GM18873 (cell line): ENCODE results near the gene CA5A.
"Not testable (repeated sequence)": the region's sequence is repeated elsewhere in the genome, so short reads cannot be mapped to it uniquely, and the experiment has no call there.

Experiments
- ATAC-seq: cut with Tn5 transposase; IDR thresholded peaks from one replicate; pipeline ENCODE4 v1.9.1; 2021; ENCODE audit warnings: mild to moderate bottlenecking, moderate library complexity, moderate number of reproducible peaks; ENCODE audit not compliant: unreplicated experiment, low FRiP score

Gene CA5A

DNA sequence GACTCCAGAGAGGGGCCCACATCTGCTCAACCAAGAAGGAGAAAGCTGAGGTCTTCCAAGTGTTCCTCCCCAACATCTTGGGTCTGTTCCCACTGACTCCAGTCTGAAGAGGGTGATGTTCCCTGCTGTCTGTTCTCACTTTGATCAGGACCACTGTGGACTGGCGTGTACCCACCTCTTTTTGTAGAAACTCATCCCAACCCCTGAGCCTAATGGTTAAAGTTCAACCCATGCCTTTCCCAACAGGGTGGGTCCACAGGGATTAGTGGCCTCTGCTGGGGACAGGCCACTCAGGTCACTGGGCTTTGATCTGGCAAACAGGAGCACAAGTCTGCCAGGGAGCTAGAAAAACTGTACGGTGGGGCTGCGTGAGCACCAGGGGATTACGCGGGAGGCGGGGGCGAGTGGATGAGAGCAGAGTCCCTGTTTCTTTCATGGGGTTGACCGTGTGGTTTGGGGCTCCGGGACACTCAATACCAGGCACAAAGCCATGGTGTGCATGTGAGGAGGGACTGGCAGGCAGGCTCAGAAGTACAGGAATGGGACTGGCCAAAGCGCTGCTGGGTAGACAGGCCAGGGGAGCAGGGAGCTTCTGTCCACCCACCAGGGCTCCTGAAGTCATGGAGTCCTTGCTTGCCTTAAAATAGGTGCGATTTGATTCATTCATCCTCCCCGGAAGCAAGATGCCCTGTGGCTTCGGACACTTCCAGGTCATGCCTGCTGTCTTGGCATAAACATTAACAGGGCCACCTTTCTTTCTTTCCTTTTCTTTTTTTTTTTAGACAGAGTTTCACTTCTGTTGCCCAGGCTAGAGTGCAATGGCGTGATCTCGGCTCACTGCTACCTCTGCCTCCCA, at the start of gene CA5A:
CA5A (minus strand) TSS at position 155 of the 856 bp plus-strand sequence; CDS start at position 76, 79 bp downstream.
- no peak for ATAC-seq

DNA sequence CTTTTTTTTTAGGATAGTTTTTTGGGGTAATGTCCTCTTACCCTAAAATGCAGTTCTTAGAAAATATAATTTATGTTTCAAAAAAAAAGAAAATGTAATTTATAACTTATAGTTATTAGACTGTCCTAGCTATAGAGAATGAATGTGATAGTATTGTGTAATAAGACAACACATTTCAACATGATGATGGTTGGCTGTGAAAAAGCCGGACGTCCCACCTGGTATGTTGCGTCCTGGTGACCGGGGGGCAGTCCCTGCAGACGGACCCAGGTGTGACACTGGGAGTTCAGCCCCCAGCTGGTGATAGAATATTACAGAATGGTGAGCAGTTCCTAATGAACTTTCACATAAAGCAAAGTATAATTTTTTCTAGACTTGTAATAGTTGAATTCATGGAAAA, 49.2 kb upstream of the CA5A start:
- not testable (repeated sequence) for ATAC-seq

DNA sequence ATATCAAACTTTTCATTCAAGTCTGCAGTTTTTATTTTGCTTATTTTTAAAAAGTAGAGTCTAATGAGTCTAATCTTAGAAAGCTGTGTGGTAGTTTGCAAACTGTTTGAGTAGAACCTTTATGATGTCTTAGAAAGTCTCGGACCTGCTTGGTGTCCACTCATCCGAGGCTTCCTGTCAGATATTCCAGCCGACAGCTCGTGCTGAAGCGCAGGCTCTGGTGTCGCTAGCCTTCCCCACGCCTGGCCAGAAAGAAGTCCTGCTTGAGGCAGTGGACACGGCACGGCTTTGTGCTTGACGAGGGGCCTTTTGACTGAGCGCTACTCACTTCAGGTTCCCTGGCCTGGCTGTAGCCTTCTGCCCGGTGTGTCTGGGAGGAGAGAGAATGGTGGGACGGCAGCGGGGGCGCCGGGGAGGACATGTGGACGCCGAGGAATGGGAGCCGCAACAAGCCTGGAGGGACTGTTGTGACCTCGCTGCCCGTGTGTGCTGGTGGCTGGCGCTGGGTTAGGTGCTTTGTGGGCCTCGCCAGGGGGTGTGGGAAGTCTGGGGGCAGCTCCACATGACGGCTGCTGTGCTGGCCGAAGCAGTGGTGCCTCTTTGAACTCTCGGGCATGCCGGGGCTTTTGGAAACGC, 48.4 kb upstream of the CA5A start:
- no peak for ATAC-seq

DNA sequence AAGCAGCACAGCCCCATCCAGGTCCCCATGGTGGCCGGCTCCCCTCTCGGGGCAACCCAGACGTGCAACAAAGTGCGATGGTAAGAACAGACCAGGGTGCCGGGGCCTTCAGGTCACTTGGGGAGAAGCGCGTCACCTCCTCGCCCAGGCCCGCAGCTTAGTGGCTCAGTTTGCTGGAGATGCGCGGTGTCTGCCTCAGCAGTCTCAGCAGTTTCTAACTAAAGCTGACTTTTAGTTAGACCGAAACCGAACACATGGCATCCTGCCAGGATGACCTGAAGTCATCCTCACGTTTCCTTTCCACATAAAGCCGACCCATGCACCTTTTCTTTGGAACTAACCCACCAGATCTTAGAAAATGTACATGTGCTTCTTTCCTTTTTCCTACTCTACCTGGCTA, 47.9 kb upstream of the CA5A start:
- ATAC-seq: not testable (repeated sequence)

DNA sequence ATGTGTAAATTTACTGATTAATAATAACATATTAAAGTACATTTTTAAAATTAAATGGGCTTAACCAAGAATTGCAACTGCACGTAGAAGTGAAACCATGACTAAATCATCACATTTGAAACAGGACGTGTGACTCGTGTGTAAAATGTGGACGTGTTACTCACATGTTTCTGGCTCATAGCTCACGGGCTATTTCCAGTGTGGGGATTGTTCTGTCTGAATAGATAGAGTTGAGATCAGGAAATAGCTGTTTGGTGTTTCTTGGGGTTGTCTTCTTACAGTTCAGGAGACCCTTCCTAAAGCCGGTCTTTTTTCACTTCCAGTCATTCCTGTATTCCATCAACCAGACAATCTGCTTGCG, 47.4 kb upstream of the CA5A start:
- not testable (repeated sequence) for ATAC-seq

DNA sequence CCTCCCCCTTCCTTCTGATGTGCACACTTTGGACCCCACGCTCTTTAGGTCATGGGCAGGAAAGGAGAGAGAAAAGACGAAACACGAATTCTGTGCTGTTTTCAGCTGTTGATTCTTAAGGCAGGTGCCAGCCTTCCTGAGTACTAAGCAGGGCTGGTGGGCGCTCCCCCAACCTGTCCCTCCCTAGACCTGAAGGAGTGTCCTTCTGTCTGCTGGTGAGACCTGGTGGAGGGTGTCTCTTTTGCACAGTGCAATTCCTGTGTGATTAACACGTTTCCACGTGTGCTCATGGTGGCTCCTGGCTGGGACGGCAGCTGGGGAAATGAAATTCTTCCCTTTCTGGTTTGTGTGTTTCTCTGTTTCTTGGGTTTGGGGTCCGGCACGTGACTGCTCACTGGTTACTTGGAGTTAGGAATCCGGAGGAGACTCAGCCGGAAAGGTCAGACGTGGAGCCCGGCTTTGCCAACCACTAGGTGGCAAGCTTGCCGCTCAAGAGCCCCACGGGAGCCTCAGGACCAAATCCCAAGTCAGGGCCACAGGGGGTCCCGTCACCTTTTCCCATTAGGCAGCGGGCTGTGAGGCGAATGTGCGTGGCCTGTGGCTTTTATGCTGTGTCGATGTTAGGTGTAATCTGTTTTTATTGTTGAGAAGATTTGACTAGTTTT, 46.9 kb upstream of the CA5A start:
- ATAC-seq: not testable (repeated sequence)

DNA sequence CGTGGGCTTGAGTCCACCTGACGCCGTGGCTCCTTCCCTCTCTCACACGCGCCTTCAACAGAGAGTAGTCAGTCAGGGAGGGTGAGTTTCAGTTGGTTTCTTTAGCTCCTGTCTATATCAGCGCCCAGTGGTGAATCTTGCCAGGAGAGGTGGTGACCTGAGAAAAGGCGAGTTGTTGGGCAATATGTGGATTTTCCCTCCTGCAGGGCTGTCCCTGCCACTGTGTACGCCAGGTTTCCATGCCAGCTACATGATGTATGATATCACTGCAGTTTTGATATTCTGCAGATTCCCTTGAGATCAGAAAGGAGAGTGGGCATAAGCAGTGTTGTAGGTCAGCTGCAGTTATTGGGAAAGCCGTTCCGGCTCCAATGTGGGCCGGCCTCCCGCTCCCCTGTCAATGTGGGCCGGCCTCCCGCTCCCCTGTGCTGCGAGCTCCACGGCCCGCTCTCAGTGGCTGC, 46.3 kb upstream of the CA5A start:
- ATAC-seq: no peak

DNA sequence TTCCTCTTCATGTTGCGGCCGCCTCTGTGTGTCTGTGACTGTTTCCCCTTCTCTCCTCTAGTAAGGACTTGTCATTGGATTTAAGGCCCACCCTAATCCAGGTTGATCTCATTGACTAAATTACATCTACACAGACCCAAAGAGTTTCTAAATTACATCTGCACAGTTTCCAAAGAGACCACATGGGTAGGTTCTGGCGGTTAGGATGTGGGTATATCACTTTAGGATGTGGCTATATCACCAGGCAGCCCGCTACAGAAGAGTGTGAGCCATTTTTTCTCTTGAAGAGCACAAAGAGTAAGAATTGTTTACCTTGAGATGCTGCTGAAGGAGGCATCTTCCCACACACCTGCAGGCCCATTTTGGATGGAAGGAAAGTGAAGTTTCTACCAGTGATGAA, 45.0 kb upstream of the CA5A start:
- ATAC-seq: not testable (repeated sequence)

DNA sequence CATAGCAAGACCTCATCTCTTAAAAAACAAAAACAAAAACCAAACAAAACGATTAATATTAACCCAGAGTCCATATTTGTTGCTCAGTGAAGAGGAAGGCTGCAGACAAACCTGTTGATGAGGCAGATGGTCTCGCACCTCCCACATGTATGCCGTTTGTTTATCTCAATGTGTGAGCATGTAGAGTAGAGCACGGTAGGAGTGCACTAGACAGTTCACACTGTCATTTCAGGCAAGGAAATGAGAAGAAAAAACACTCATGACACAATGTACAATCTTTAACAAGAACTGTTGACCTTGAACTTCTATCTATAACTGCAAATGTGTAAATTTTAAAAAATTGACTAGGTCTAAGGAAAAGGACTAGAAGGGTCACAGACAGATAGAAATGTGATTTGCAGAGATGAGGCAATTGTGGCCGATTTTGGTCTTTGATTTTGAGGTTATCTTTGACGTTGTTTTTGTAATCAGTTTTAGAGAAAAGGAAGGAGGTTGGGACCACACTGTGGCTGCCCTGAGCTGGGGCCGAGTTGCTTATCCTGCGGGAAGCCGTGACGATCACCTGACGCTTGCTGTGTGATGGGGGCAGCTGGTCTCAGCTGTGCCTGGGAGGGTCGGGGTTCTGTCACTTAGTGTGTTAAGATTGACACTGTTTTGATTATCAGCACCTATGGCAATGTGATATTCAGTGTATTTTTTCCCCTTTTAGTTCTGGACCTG, 43.7 kb upstream of the CA5A start:
- ATAC-seq: not testable (repeated sequence)

DNA sequence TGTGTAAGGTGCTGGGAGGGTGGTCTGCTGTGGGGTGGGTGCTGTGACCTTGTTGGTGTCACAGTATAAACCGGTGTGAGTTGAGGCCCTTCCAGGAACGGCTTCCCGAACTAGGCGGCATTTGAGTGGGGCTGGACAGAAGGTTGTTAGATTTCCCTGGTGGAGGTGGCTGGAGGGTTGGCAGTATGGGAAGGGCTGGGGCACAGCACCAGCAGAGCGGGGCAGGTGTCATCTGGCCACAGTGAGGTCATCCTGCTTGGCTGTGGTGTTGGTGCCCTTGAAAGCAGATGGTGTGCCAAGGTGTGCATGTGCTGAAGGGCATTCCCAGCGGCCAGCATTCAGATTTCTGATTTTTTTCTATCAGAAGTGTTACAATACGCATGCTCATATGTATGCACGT, 43.0 kb upstream of the CA5A start:
- ATAC-seq: no peak

DNA sequence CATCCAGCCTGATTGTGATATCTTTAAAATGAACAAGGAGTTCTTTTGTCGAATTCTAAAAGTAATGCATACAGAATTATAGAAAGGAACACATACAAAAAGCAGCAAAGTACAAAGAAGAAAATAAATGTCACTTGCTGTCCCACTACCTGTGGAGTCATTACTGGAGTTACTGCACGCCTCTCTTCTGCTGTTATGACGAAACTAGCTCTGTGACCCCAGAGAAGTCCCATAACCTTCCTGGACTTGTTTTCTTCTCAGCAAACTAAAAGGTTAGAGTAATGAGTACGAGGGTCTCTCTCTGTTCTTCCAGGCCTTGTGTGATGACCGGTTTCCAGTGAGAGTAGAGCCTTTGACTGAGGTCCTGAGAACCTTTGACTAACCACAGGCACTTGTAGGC, 41.8 kb upstream of the CA5A start:
- no peak for ATAC-seq

DNA sequence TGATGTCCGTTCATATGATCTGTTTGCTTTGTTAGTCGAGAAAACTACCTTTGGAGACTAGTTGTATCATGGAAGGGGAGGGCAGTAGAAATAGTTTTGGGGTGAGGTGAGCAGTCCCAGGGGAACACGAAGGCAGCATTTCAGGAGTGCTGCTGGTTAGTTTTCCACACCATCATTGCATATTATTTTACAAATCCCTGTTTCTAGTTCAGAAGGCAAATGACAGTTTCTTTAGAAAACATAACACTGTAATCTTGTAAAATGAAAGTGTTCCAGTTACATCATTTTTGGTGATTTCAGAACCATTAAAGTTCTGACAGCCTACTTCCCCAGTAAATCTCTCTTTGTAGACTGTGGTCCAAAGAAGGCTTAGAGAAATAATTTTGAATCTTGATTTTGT, 40.3 kb upstream of the CA5A start:
- ATAC-seq: no peak

DNA sequence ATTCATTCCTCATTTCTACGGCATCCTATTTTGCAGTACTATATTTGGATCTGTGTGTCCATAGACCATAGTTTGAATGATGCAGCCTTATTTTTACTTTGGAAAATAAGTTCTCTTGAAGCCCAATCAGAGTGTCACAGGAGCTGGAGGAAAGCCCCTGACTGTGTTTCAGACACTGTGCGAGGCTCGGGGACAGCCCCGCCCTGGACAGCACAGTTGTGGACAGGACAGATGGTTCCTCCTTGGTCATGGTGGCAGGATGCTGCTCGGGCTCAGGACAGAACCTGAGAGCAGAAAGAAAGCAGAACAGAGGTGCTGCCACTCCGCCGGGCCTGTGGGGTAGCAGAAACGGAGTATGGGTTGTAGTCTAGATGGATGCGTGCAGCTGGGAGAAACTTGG, 37.8 kb upstream of the CA5A start:
- no peak for ATAC-seq

DNA sequence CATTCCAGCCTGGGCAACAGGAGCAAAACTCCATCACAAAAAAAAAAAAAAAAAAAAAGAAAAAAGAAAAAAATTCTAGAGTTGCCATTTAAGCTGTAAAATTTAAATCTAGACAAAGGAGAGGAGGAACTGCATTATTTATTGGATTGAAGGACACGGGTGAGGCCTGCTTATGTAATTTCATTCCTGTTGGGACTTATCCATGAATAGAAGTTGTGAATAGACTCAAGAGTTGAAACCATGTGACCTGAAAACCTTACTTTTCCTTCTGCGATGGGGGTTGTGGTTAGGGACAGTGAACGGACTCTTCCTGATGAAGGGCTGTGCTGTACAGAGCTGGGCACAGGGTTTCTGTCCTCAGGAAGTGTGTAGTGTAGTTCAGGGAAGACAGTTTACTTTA, 37.4 kb upstream of the CA5A start:
- ATAC-seq: no peak

DNA sequence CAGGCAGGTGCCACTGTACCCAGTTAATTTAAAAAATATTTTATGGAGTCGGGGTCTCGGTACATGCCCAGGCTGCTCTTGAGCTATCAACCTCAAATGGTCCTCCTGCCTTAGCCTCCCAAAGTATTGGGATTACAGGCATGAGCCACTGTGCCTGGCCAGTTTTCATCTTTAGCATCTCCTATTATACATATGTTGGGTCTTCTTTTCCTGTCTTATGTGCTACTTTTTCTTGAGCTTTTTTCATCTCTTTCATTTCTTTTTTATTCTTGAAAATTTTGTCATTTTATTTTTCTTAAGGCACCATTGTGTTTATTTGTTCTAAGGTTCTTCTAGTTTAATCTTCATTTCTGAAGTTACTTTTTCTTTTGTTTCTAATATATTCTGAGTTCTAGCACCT, 35.6 kb upstream of the CA5A start:
- no peak for ATAC-seq

DNA sequence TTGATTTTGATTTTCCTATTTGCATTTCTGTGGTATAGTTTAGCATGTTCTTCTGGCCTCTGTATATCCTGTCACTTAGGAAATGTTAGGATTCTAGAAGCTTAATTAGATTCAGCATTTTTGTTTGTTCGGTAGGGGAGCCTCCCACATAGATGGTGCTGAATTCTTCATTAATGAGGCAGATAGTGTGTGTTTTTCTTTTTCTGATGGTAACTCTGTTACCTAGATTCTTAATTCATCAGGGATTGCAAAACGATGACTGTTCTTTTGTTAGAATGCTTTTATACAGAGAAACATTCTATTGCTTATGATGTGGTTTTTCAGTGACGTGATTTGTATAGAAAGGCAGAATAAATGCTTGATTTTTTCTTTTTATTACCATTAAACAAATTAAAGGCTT, 33.9 kb upstream of the CA5A start:
- no peak for ATAC-seq

DNA sequence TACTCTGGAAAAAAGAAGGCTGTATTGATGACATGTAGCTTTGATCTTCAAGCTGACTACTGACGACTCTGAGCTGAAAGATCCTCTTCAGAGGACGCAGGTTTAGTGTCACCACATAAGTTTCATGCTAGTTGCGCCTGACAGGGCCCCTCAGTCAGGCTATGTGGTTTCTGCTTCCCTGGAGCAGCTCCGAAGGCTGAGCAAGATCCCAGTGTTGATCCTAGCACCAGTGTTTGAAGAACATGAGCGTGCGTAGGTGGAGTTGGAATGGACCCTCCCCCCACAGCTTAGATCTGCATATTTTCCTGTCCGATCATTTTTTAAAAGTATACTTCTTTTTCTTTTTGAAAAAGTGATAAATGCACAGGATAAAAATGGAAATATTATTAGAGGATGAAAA, 32.2 kb upstream of the CA5A start:
- no peak for ATAC-seq

DNA sequence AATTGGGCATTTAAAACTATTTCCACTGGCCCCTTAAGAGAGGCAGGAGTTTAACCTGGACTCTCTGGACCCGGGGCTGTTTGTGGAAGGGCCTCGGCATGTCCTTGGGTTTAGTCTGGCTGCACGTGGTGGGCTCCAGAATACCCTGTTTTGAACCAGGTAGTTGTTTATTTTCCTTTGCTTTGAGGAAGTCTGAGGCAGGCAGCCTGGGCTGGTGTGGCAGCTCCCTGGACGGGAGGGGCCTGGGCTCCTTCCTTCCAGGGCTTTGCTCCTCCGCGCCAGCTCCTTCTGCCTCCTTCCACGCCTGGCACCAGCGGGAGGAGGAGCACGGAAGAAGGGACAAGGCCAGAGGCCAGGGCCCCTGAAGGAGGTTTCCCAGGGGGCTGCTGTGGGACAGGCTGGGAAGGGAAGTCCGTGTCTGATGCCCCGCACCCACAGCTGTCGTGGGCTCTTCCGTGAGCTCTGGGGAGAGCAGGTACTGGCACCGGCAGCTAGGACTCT, 30.4 kb upstream of the CA5A start:
- ATAC-seq: no peak

DNA sequence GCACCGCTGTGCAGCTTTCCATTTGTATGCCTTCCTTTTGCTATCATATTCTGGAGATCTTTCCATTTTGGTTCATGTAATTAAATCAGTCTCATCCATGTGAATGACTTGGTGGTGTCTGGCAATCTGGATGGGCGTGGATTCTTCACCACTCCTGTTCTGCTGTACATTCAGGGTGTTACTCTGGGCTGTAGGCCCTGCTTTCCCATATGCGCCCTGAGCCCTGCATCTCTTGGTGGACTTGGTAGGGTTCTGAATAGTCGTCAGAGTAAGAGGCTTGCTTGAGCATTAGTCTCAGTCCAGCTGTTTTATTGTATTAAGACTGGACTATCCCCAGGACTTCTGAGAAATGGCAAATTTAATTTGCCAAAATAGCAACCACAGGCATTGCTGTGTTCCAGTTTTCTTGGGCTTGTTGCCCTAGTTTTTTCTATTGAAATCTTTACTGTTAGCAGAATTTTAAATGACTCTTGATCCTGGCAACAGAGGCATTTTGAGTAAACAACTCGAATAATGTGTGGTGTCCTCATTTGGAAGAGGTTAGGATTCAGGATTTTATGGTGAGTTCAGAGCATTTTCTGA, 29.8 kb upstream of the CA5A start:
- no peak for ATAC-seq

DNA sequence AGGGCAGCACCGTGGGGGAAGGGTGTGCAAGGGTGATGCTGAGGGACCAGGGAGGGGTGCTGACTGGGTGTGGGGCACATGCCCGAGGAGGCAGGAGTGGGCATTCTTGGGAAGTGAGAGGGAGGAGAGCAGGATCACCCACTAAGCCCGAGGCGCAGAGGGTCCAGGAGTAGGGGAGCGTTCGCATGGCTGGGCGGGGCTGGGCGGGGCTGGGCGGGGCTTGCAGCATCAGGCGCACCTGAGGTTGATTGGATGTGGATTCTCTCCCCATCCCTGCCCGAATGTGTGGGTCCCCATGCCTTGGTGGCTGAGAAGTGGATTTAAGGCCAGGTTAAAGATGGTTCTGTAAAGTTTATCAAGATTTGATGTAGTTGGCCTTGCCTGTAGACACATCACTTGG, 29.1 kb upstream of the CA5A start:
- no peak for ATAC-seq
